Endometrium (tissue), 2 donors: Measurements from ENCODE around the gene SHANK2.

Experiments
- FAIRE-seq: peaks from 2 replicates; lab custom pipeline; 2012; peaks lifted over from hg19 to GRCh38; lab: Jason Lieb, UNC
- donor health status: control.
- donor health status: control.

Gene SHANK2

GRCh38 chr11:71222318-71223080, 29.9 kb downstream of the SHANK2 start:
- FAIRE-seq = no peak

- FAIRE-seq = no peak
These were observed 30.6 kb downstream of the SHANK2 start for GRCh38 chr11:71221821-71222220.

- no peak for FAIRE-seq
These were observed 31.2 kb downstream of the SHANK2 start for GRCh38 chr11:71221201-71221600.

- no peak for FAIRE-seq
These were observed 33.4 kb downstream of the SHANK2 start for GRCh38 chr11:71218789-71219499.

- FAIRE-seq = no peak
These were observed 36.9 kb downstream of the SHANK2 start for GRCh38 chr11:71215425-71215965.

GRCh38 chr11:71214553-71215424, 37.6 kb downstream of the SHANK2 start:
- FAIRE-seq = no peak

- no peak for FAIRE-seq
These were observed 38.5 kb downstream of the SHANK2 start for GRCh38 chr11:71213696-71214552.

- FAIRE-seq = no peak
These were observed 39.4 kb downstream of the SHANK2 start for GRCh38 chr11:71212871-71213559.

- no peak for FAIRE-seq
These were observed 40.7 kb downstream of the SHANK2 start for GRCh38 chr11:71211631-71212030.

- no peak for FAIRE-seq
These were observed 41.5 kb downstream of the SHANK2 start for GRCh38 chr11:71210861-71211260.

- FAIRE-seq = no peak
These were observed 42.7 kb downstream of the SHANK2 start for GRCh38 chr11:71209656-71210055.

GRCh38 chr11:71209181-71209580, 43.2 kb downstream of the SHANK2 start:
- no peak for FAIRE-seq

- no peak for FAIRE-seq
These were observed 44.2 kb downstream of the SHANK2 start for GRCh38 chr11:71208011-71208774.

GRCh38 chr11:71207563-71207962, 44.8 kb downstream of the SHANK2 start:
- FAIRE-seq = no peak

- no peak for FAIRE-seq
These were observed 46.2 kb downstream of the SHANK2 start for GRCh38 chr11:71206186-71206585.

GRCh38 chr11:71204748-71205664, 47.4 kb downstream of the SHANK2 start:
- no peak for FAIRE-seq

- no peak for FAIRE-seq
These were observed 48.1 kb downstream of the SHANK2 start for GRCh38 chr11:71204294-71204693.

GRCh38 chr11:71203681-71204080, 48.7 kb downstream of the SHANK2 start:
- no peak for FAIRE-seq

- FAIRE-seq = no peak
These were observed 49.4 kb downstream of the SHANK2 start for GRCh38 chr11:71202966-71203365.
